Globus pallidus (tissue), 1 donor: ENCODE data around the gene C19orf25.
"Not testable (repeated sequence)": the region's sequence is repeated elsewhere in the genome, so short reads cannot be mapped to it uniquely, and the experiment has no call there.

Experiments used
- DNase-seq: peaks from one replicate; pipeline ENCODE4 v3.0.0-alpha.2; 2015; ENCODE audit warnings: low spot score

C19orf25 gene

GRCh38 chr19:1449467-1450442 is 29.3 kb downstream of the C19orf25 start, which contains the start of gene APC2:
APC2 (plus strand) TSS chr19:1450121; CDS start chr19:1453002, 2,881 bp downstream.
- DNase-seq: peak; percentile 87

GRCh38 chr19:1447944-1448343 is 31.1 kb downstream of the C19orf25 start:
- no peak for DNase-seq

GRCh38 chr19:1447504-1447903 is 31.5 kb downstream of the C19orf25 start:
- DNase-seq: no peak

- no peak for DNase-seq
These were observed 32.1 kb downstream of the C19orf25 start for GRCh38 chr19:1446713-1447481.

- DNase-seq: peak; percentile 47
These were observed 32.9 kb downstream of the C19orf25 start for GRCh38 chr19:1445932-1446712.

GRCh38 chr19:1445185-1445931 is 33.7 kb downstream of the C19orf25 start:
- peak; percentile 66 for DNase-seq

- DNase-seq: no peak
These were observed 37.2 kb downstream of the C19orf25 start for GRCh38 chr19:1441677-1442438.

GRCh38 chr19:1441022-1441426 is 38.0 kb downstream of the C19orf25 start:
- DNase-seq: no peak

- DNase-seq: no peak
These were observed 38.6 kb downstream of the C19orf25 start for GRCh38 chr19:1440418-1440801.

- not testable (repeated sequence) for DNase-seq
These were observed 39.2 kb downstream of the C19orf25 start for GRCh38 chr19:1439525-1440417.

- DNase-seq: no peak
These were observed 40.1 kb downstream of the C19orf25 start for GRCh38 chr19:1438933-1439354.

- DNase-seq: peak; percentile 92
These were observed 40.7 kb downstream of the C19orf25 start, which contains the start of gene RPS15 for GRCh38 chr19:1438035-1438932. RPS15 (plus strand) TSS chr19:1438396; CDS start chr19:1438426, 30 bp downstream.

GRCh38 chr19:1437609-1438008 is 41.4 kb downstream of the C19orf25 start:
- DNase-seq: no peak

- DNase-seq: no peak
These were observed 43.5 kb downstream of the C19orf25 start for GRCh38 chr19:1435378-1435989.

- no peak for DNase-seq
These were observed 44.4 kb downstream of the C19orf25 start for GRCh38 chr19:1434577-1435060.

- no peak for DNase-seq
These were observed 45.0 kb downstream of the C19orf25 start for GRCh38 chr19:1434040-1434366.

- no peak for DNase-seq
These were observed 45.6 kb downstream of the C19orf25 start for GRCh38 chr19:1433119-1434039.
